Measurements from ENCODE around the gene IQSEC3. TPM values are rescaled to one million over a fixed set of nuclear protein-coding genes. Genes with fewer than 3 reads are reported as not detected.
"Not testable (repeated sequence)": the region's sequence is repeated elsewhere in the genome, so short reads cannot be mapped to it uniquely, and the experiment has no call there.

The IQSEC3 gene
- total RNA-seq, 2 donors from 2014 or later = 1.4 to 4.0 TPM

DNA sequence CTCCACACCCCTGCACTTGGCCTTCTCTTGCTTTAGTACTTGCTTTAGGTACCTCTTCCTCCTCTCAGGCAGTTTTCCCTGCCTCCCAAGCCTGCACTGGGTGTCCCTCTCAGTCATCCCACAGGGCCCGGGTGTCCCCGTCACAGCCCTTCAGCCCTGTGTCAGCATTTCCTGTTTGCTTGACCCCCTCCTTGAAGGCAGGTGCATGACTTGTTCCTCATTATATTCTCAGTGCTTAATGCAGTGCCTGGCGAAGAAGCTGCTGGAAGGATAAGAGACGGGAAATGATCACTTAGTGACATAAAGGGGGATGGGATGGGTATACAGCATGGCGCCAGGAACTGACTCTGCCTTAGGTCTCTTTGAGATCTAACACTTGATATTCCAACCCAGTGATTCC, 61.5 kb downstream of the IQSEC3 start:
- ATAC-seq (peak in 1 of 2 donors; percentile 36), DNase-seq (no peak)
- intact Hi-C loops (cut with DNase I) = no loop called here

DNA sequence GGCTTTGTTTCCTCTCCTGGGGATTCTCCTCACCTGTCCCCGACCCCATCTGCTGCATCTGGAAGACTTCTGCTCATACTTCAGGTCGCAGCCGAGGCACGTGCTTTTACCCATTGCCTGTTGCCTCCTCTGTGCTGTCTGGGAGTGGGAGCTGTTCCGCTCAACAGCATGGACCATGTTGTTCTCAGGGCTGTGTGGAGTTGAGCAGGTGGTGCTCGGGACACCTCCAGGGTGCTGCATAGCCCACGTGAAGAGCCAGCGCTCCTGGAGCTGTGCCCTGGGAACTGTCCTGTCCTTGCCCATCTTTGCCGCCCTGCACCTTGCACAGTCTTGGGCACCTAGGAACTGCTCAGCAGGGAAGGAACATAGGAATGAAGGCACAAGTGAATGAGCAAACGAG, 62.4 kb downstream of the IQSEC3 start:
- ATAC-seq (no peak), DNase-seq (no peak)
- intact Hi-C loops (cut with DNase I) = no loop called here

DNA sequence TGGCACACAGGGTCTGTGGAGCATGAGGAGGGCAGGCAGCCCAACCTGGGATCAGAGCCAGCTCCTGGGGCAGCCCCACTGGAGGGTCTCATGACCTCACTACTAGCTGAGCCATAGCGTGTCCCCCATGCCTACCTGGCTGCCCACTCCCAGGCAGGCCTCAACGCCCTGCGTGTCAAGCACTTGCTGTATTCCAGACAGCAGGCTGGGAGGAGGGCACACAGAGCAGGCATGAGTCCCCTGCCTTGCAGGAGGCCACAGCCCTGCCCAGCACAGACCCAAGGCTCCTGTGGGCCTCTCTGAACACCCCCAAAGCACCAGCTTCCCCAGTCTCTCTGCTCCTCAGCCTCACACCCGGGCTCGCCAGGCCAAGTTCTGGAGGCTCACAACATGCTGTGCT, 64.0 kb downstream of the IQSEC3 start:
- no peak for ATAC-seq
- intact Hi-C loops (cut with DNase I) = no loop called here
- DNase-seq = no peak

DNA sequence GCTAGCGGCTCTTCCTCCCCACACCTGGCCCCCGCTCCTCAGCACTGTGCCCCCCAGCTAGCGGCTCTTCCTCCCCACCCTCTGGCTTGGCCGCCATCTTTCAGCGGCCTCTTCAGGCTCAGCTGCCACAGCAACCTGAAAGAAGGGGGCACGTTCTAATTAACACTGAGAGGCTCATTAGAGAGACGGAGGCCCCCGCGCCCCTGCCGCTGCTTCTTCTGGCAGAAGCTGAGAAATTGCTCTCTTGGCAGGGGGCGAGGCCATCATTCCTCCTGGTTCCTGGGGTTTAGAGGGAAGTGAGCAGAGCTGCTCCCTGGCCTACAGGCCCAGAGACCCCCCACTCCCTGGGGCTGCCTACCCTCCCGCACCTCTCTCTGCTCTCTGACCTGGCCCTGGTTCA, 64.4 kb downstream of the IQSEC3 start:
- no peak for DNase-seq
- ATAC-seq = no peak
- intact Hi-C loops (cut with DNase I) = no loop called here

DNA sequence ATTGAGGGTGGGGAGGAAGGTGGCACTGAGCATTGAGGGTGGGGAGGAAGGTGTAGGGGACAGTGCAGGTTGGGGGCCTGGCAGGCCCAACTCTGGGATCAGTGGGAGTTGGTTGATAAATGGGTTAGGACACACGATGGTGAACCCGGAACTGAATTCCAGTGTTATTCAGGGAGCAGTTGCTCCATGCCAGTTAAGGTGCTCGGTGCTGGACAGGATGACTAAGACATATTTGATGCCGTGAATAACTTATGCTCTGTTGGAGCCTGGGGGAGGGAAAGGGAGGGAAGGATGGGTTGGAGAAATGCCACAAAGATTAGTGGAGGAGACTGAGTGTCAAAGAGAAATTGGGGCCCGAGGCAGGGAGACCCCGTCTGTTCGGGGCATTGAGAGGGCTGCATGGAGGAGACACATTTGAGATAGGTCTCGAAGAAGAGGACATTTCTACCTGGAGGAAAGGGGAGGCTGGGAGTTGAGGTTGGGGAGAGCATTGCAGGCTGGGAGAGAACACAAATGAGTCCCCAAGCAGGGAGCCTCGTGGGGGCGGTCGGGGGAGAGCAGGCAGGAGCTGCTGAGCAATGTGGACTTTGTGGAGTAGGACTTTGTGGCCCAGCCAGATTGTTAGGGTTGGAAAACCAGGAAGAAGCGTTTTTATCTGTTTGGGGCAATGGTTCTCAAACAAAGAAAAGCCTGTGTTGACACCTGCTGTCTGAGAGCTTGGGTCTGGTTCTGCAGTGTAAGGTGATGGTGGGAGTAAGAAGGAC, 65.3 kb downstream of the IQSEC3 start:
- ATAC-seq = peak in 1 of 2 donors; percentile 22
- no peak for DNase-seq
- intact Hi-C loops (cut with DNase I) = no loop called here

DNA sequence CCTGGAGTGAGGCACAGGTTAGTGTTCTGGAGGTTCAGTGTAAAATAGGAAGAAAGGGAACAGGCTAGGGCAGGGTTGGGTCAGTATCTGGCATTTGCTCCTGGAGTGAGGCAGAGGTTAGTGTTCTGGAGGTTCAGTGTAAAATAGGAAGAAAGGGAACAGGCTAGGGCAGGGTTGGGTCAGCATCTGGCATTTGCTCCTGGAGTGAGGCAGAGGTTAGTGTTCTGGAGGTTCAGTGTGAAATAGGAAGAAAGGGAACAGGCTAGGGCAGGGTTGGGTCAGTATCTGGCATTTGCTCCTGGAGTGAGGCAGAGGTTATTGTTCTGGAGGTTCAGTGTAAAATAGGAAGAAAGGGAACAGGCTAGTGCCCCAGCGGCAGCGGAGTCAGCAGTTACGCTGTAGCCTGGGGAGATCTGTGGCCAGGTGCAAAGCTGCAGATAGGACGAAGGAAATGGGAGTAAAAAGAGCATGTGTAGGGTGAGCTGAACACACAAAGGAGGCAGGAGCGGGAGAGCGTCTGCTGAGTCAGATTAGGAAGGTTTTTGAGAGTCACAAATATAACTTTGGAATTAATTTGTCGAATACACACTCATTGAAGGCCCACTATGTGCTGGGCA, 67.2 kb downstream of the IQSEC3 start:
- ATAC-seq; intact Hi-C loops (cut with DNase I); DNase-seq: not testable (repeated sequence)

DNA sequence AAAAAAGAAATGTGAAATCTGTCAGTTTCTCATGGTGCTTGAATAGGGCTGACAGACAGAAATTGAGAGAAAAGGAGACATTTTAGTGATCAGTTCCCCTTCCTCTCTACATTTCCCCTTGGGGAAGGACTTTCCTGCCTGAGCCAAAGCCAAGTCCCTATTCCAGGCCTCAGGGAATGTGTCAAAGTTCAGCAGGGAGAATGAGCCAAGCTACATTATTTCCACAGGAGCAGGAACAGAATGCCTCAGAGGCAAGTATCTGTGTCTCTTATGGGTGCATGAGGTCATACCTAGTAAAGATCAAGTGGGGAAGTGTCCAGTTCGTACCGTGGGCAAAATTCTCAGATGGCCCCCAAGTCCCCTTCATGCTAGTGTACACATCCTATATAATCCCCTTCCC, 68.6 kb downstream of the IQSEC3 start:
- intact Hi-C loops (cut with DNase I) = no loop called here
- ATAC-seq (peak in 1 of 2 donors; percentile 39), DNase-seq (no peak)

DNA sequence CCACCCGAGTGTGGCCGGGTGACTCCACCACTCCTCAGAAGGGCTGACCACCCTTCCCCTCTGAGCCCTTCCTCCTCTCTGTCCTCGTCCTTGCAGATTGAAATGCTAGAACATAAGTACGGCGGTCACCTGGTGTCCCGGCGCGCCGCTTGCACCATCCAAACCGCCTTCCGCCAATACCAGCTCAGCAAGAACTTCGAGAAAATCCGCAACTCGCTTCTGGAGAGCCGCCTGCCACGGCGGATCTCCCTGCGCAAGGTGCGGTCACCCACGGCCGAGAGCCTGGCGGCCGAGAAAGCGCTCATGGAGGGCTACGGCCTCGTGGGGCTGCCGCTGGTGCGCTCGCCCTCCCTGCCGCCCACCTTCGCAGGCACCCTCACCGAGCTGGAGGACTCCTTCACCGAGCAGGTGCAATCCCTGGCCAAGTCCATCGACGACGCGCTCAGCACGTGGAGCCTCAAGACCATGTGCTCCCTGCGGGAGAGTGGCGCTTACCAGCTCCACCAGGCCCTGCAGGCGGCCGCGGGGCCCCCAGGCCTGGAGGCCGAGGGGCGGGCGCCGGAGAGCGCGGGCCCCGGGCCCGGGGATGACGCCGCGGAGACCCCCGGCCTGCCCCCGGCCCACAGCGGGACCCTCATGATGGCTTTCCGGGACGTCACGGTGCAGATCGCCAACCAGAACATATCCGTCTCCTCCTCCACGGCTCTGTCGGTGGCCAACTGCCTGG, 71.8 kb downstream of the IQSEC3 start:
- DNase-seq (no peak), ATAC-seq (no peak)
- intact Hi-C loops (cut with DNase I) = no loop called here

DNA sequence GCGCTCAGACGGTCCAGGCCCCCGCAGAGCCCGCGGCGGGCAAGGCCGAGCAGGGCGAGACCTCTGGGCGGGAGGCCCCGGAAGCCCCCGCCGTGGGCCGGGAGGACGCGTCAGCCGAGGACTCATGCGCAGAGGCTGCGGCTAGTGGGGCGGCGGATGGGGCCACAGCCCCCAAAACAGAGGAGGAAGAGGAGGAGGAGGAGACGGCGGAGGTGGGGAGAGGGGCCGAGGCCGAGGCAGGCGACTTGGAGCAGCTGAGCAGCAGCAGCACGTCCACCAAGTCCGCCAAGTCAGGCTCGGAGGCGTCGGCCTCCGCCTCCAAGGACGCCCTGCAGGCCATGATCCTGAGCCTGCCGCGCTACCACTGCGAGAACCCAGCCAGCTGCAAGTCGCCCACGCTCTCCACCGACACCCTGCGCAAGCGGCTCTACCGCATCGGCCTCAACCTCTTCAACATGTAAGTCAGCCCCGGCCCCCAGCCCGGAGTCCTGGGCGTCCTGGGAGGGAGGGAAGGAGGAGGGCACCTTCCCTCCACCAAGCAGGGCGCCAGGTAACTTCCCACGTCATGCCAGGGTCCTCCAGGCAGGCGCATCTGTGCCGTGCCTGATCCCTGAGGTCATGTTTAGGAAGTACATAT, 72.4 kb downstream of the IQSEC3 start:
- ATAC-seq = peak; percentile 58 to 62
- intact Hi-C loops (cut with DNase I) = no loop called here
- DNase-seq = peak; percentile 46

DNA sequence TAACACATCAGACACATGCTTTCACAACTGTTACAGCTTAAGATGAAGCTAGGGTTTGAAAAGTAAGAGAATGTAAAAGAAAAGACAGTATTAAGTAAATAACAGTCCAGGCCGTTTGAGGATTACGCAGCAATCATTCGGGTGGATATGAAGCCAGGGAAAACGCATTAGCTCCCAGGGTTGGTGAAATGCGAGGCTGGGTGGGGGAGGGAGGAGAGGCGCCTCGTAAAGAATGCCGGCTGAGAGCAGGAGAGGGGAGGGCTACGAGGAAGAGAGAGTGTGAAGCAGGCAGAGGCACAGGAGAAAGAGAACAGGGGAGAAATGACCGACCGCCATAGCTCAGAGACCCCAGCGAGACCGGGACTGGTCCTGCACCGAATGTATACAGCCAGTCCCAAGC, 73.0 kb downstream of the IQSEC3 start:
- ATAC-seq (peak; percentile 38 to 44), DNase-seq (no peak)
- intact Hi-C loops (cut with DNase I) = no loop called here

DNA sequence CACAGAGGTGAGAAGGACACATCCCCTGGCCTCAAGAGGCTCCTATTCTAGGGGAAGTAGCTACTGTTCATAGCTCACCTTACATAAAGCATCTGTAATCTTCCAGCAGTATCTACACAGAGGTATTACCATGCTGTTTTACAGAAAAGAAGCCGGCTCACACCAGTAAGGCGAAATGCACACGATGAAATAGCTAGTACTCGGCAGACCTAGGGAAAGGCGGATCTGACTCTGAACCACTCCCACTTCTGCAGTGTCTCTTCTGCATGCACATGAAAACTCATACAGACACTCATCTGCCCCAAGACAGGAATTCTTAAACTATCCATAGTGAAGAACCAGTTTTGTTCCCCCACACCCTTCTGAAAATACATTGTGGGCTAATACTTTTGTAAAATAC, 73.6 kb downstream of the IQSEC3 start:
- no peak for ATAC-seq
- intact Hi-C loops (cut with DNase I) = no loop called here
- no peak for DNase-seq

DNA sequence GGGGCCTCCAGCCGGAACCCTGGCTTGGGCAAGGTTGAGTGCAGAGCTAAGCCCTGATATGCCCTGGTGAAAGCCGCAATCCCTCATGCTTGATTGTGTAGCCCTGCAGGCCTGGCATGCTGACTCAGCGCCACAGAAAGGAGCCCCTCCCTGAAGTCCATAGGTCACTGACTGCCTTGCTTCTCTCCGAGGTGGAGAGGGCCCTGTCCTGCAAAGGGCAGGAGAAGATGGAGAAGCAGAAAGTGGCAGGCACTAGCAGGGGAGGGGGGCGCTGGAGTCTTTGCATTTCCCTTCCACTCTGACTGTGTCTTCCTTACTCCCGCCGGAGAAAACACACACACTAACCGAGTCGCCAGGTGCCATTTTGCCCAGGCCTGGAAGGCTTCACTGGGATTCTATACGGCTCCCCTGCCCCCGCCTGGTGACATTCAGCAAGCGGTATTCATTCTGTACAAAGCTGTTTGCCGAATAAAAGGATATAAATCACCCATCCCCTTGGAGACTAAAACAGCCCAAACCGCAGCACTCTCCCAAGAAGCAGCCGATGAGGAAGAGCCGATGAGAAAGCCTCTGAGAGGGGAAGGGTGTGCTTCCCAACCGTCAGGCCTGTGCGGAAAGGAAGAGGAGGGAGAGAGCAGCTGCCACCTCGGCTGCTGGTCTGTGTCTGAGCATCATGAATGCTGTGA, 77.5 kb downstream of the IQSEC3 start:
- ATAC-seq (no peak), DNase-seq (no peak)
- intact Hi-C loops (cut with DNase I) = no loop called here

DNA sequence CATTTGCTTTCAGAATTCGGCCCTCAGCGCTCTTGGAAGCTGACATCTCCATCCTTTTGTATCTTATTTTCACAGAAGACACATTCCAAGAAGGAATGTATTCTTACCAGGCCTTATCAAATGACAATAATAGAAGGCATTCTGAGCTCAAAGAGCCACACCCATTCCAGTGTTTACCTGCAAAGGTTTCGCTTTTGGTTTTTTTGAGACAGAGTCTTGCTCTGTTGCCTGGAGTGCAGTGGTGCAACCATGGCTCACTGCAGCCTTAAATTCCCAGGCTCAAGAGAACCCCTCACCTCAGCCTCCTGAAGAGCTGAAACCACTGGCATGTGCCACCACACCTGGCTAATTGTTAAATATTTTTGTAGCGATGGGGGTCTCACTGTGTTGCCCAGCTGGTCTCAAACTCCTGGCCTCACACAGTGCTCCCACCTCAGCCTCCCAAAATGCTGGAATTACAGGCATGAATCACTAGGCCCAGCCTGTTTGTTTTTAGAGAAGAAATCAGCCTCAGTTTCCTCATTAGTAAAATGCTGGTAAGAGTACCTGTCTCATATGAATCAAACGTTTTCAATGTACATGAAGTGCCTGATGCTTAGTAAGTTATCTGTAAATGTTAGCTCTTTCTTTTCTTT, 78.2 kb downstream of the IQSEC3 start:
- DNase-seq = no peak
- ATAC-seq = no peak
- intact Hi-C loops (cut with DNase I) = no loop called here

DNA sequence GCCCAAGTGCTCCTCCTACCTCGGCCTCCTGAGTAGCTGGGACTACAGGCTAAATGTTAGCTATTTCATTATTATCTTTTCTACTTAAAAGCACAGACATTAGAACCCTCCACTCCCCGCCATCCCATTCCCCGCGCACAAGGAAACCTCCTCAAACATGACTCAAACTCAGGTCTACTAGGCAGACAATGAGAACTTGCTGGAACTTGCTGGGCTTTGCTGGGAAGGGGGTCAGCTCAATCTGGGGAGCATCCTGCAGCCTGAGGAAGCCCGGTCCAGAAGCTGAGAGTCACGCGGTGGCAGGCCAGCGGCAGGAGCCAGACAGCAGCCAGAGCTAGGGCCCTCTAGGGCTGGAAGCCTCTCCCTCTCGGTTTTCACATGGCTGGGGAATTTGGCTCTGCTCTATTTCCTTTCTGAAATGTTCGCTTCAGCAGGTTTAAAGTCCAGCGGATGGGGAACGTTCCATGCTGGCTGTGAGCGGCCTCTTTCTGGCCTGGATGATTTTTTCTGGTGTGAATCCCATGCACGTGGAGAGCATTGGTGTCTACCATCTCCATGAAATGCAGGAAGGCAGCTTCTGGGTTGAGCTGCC, 78.9 kb downstream of the IQSEC3 start:
- no peak for DNase-seq
- intact Hi-C loops (cut with DNase I) = no loop called here
- ATAC-seq = peak; percentile 27 to 53

DNA sequence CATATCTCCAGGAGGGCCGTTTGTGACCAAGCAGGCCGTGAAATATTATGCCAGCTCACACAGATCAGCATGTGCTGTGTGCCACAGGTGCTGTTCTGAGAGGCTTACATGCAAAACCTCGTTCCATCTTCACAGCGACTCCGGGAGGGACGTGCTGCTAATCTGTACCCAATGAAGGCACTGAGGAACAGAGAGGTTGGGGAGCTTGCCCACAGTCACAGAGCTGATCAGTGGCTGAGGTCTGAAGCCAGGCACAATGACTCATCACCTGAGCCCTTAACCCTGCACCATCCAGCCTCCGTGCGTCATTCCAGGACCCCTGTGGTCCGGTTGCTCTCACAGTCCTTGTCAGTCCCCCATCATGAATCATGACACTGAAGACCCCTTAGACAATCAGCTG, 80.7 kb downstream of the IQSEC3 start:
- DNase-seq = no peak
- intact Hi-C loops (cut with DNase I) = no loop called here
- ATAC-seq = no peak

DNA sequence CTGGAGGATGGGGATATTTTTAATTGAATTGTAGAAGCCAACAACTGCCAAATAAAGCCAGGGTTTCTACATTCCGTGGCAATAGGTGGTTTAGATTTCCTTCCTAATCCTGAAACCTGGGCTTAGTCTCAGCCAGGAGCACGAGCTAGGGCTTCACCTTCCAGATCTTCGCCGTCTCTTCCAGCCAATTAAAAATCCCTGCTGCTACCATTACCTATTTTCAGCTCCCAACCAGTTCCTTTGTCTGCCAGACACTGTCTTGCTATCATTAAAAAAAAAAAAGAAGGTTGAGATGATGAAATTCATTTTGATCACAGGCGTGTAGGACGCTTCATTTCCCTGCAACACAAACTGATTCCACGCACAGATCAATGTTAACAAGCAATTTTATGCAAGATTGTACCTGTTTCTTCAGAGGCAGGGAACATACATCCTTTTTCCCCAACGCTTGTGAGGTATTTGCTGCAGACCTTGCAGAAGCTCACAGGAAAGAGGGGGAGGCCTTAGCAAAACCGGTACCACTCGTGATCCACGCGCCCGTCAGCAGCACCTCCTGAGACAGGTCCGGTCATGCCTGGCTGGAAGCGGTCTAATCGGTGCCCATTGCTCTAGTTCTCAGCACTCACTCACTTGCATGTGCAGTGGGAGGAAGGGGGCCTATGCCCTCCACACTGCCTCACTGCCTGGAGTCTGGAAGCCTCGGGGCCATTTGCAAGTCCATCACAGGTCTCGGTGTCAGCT, 82.3 kb downstream of the IQSEC3 start:
- DNase-seq (no peak), ATAC-seq (no peak)
- intact Hi-C loops (cut with DNase I) = no loop called here

DNA sequence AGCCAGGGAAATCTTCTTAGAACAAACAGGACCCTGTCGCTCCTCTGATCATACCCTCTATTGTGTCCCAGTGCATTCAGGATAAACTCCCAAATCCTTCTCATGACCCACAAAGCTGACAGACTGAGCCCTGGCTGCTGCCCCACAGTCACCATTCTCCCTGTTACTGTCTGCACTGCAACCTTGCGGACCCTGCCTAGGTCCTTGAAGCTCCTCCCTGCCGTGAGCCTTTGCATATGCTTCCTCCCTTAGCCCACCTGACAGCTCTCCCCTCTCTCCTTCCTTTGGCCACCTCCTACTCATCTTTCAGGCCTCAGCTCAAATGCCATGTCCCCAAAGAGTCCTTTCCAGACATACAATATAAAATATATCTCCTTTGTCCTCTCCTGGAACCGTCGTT, 85.0 kb downstream of the IQSEC3 start:
- ATAC-seq = no peak
- DNase-seq = no peak
- intact Hi-C loops (cut with DNase I) = no loop called here

DNA sequence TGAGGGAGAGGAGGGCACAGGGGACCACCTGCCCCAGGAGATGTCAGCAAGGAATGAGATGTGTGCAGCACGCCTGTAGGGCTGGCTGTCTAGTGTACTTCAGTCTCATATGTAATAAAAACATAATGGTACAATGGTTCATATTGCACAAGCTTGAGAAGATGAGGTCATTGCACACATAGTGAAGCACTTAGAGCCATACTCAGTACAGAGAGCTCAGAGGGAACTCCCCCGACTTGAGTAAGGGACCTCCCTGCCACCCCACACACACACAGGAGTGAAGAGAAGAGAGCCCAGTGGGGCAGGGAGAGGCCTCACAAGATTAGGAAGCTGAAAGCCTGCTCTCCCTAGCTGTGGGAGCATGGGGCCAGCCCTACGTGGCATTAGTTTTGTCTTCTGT, 85.9 kb downstream of the IQSEC3 start:
- intact Hi-C loops (cut with DNase I) = no loop called here
- DNase-seq (no peak), ATAC-seq (peak in 1 of 2 donors; percentile 18)

Measured in left cardiac atrium (tissue), 4 donors.